Pancreas (tissue), 10 donors: ENCODE measurements around the gene LPAR5. TPM values are rescaled to one million over a fixed set of nuclear protein-coding genes. Genes with fewer than 3 reads are reported as not detected.
A peak's percentile ranks its signal among the peaks of the same experiment; 100 is the strongest.

Experiments used
- ATAC-seq, 4 donors: fragments of 200-7000 bp; cut with Tn5 transposase; one replicate each; pipeline versions ENCODE4 v1.8.0 to v1.9.1; 2020; ENCODE audit warnings: mild to moderate bottlenecking in 4 of 4, moderate library complexity in 4 of 4
- DNase-seq, 6 donors: peaks; one replicate each; pipeline ENCODE4 v3.0.0-alpha.2; 2020
- FAIRE-seq: peaks from 2 replicates; lab custom pipeline; 2012; peaks lifted over from hg19 to GRCh38; lab: Jason Lieb, UNC
- H3K27ac ChIP-seq, 4 donors: fragments of 200-600 bp; sonication (generic); 1 replicate in 3 of 4; 2 replicates in 1 of 4; pipeline versions ENCODE4 v1.5.0 to v1.8.0; 2020
- H3K27me3 ChIP-seq, 4 donors: fragments of 200-600 bp; one replicate each; pipeline ENCODE4 v1.8.0; 2021
- H3K36me3 ChIP-seq, 3 donors: fragments of 200-600 bp; sonication (generic) in 1 of 3; one replicate each; pipeline versions ENCODE4 v1.5.0 to v1.8.0; 2020 to 2021
- H3K4me1 ChIP-seq, 3 donors: fragments of 200-600 bp; one replicate each; pipeline ENCODE4 v1.8.0; 2021
- H3K4me3 ChIP-seq, 4 donors: fragments of 200-600 bp; sonication (generic) in 2 of 4; one replicate each; pipeline versions ENCODE4 v1.5.0 to v1.8.0; 2020 to 2021
- H3K9me3 ChIP-seq, 4 donors: fragments of 200-600 bp; one replicate each; pipeline ENCODE4 v1.8.0; 2021
- CTCF ChIP-seq, 4 donors: fragments of 200-600 bp; sonication (generic) in 3 of 4; IDR thresholded peaks; one replicate each; pipeline versions ENCODE4 v1.5.0 to v1.8.0; 2021; ENCODE audit warnings: antibody characterized with exemption in 4 of 4
- WGBS, 2 donors: extraction: QIAGEN DNeasy Blood & Tissue Kit; methylation state at CpG; one replicate each; pipeline ENCODE4 v1.1.7; 2013; 5-methylcytosine and 5-hydroxymethylcytosine counted together
- intact Hi-C, 3 donors: fragments of 100-400 bp; cut with DNase I; formaldehyde crosslinking; loops; one replicate each; pipeline versions ENCODE4 v1.11.1 to v1.14.2; 2022
- polyA plus RNA-seq, 2 donors: library from polyadenylated mRNA; stranded (reverse); fragments of 200-250 nt; gene quantifications; one replicate each; pipeline ENCODE4 v1.2.3, GENCODE V29; 2013
- total RNA-seq, 6 donors: library from RNA; stranded (reverse); fragmentation: NEBNext Ultra II Directional in 4 of 6; extraction: Animal tissue kit (Norgen Biotek cat#: 25700) in 4 of 6; gene quantifications; one replicate each; pipeline versions ENCODE4 v1.2.1 to v1.2.4, GENCODE V29; 2021 to 2023
- donor health status: healthy with polysubstance abuse.
- donor health status: DM: no; HTN: no; CAD: no; lungs with moderate emphysema.
- donor health status: DM: no; HTN: no; CAD: no.
- donor health status: control.
- donor health status: control.
- donor health status: Bipolar disorder and iron deficiency.
- donor health status: DM: yes; HTN: yes; CAD: no.
- donor health status: DM: no; HTN: no; CAD: no.
- donor health status: DM: no; HTN: no; CAD: no.
- donor health status: DM: yes; HTN: yes; CAD: no.

Gene LPAR5
- total and polyA plus RNA-seq, 8 donors: 0.09 to 2.4 (median 0.45) TPM

- 0 to 2% methylated on average over 33 to 70 of the region's 70 CpGs for WGBS, 2 donors
- peaks cover 3 to 25% (median 15%) of the 10 kb centered on the region in 3 donors for H3K4me1 ChIP-seq
- DNase-seq (peak; percentile 81 to 93 (median 85)), ATAC-seq (peak; percentile 60 to 69 (median 65)), FAIRE-seq (no peak)
- intact Hi-C loops: no loop called here
- no peaks in the 10 kb centered on the region for H3K9me3 ChIP-seq
- H3K4me3 ChIP-seq: peak overlapping the region; percentile 71 to 96 (median 94)
- TF ChIP-seq CTCF (IDR thresholded peaks at IDR 0.05): no peak
- H3K27me3 ChIP-seq: no peaks in the 10 kb centered on the region
- H3K36me3 ChIP-seq: peaks cover 0 to 11% (median 6%) of the 10 kb centered on the region in 3 donors
- peak overlapping the region; percentile 91 to 96 (median 93) for H3K27ac ChIP-seq
Measured at GRCh38 chr12:6606331-6607131, 29.2 kb downstream of the LPAR5 start.

GRCh38 chr12:6605421-6606330, 30.1 kb downstream of the LPAR5 start:
- peak in 1 of 6 donors; percentile 61 for DNase-seq

GRCh38 chr12:6604259-6605029, 31.3 kb downstream of the LPAR5 start:
- H3K27ac ChIP-seq: no peak overlapping the region
- no peak for DNase-seq

More at GRCh38 chr12:6605421-6606330, 30.1 kb downstream of the LPAR5 start:
- Histone ChIP-seq H3K36me3 (peaks cover 4 to 20% (median 14%) of the 10 kb centered on the region in 3 donors), H3K4me1 (peaks cover 3 to 25% (median 15%) of the 10 kb centered on the region in 3 donors), H3K9me3 (no peaks in the 10 kb centered on the region), H3K27ac (peak overlapping the region; percentile 91 to 96 (median 93)), H3K27me3 (no peaks in the 10 kb centered on the region), H3K4me3 (peak overlapping the region; percentile 71 to 96 (median 94))
- ATAC-seq (peak; percentile 1 to 11 (median 4)), FAIRE-seq (no peak)
- no peak for TF ChIP-seq CTCF (IDR thresholded peaks at IDR 0.05)
- intact Hi-C loops: no loop called here
- WGBS, 2 donors: 5% methylated on average over 18 of the region's 18 CpGs

More at GRCh38 chr12:6604259-6605029, 31.3 kb downstream of the LPAR5 start:
- Histone ChIP-seq H3K4me1 (peaks cover 3 to 25% (median 15%) of the 10 kb centered on the region in 3 donors), H3K27me3 (no peaks in the 10 kb centered on the region), H3K4me3 (peak overlapping the region in 2 of 4 donors; percentile 92 to 96), H3K9me3 (no peaks in the 10 kb centered on the region), H3K36me3 (peaks cover 4 to 32% (median 18%) of the 10 kb centered on the region in 3 donors)
- WGBS, 2 donors: 55 to 64% methylated on average over 6 of the region's 6 CpGs
- TF ChIP-seq CTCF (IDR thresholded peaks at IDR 0.05): no peak
- ATAC-seq (no peak), FAIRE-seq (no peak)
- intact Hi-C loops: no loop called here
